Smooth muscle cell (in vitro differentiated cells): ENCODE data around the gene PIGW. TPM values are rescaled to one million over a fixed set of nuclear protein-coding genes. Genes with fewer than 3 reads are reported as not detected.

ENCODE experiments used
- DNase-seq: peaks from one replicate; lab custom pipeline; 2025; ENCODE audit not compliant: unreplicated experiment; lab: John Stamatoyannopoulos, UW
- H2AFZ ChIP-seq: fragments of 200-600 bp; sonication (generic); 2 replicates; pipeline ENCODE4 v1.6.0; 2016; ENCODE audit warnings: antibody characterized with exemption, low read depth, mild to moderate bottlenecking
- H3F3A ChIP-seq: fragments of 200-600 bp; sonication (generic); 2 replicates; pipeline ENCODE4 v1.6.0; 2017; ENCODE audit warnings: antibody characterized with exemption, low read depth
- H3K27ac ChIP-seq: fragments of 200-600 bp; sonication (generic); 2 replicates; pipeline ENCODE4 v1.5.1; 2016; ENCODE audit warnings: low read depth, mild to moderate bottlenecking
- H3K27me3 ChIP-seq: fragments of 200-600 bp; sonication (generic); 2 replicates; pipeline ENCODE4 v1.6.1; 2016; ENCODE audit warnings: low read depth, mild to moderate bottlenecking
- H3K36me3 ChIP-seq: fragments of 200-600 bp; sonication (generic); 2 replicates; pipeline ENCODE4 v1.5.1; 2016; ENCODE audit warnings: low read depth
- H3K4me1 ChIP-seq: fragments of 200-600 bp; sonication (generic); 2 replicates; pipeline ENCODE4 v1.5.1; 2016; ENCODE audit warnings: low read depth
- H3K4me2 ChIP-seq: fragments of 200-600 bp; sonication (generic); 2 replicates; pipeline ENCODE4 v1.6.0; 2016; ENCODE audit warnings: mild to moderate bottlenecking
- H3K4me3 ChIP-seq: fragments of 200-600 bp; sonication (generic); 2 replicates; pipeline ENCODE4 v1.5.1; 2016; ENCODE audit warnings: mild to moderate bottlenecking
- H3K79me2 ChIP-seq: fragments of 200-600 bp; sonication (generic); 2 replicates; pipeline ENCODE4 v1.6.0; 2016; ENCODE audit warnings: low read depth, mild to moderate bottlenecking
- H3K9ac ChIP-seq: fragments of 200-600 bp; sonication (generic); 2 replicates; pipeline ENCODE4 v1.6.0; 2016; ENCODE audit warnings: low read depth
- H3K9me3 ChIP-seq: fragments of 200-600 bp; sonication (generic); replicated peaks from 2 replicates; pipeline ENCODE4 v1.5.1; 2016; ENCODE audit warnings: low read depth
- H4K20me1 ChIP-seq: fragments of 200-600 bp; sonication (generic); 2 replicates; pipeline ENCODE4 v1.6.0; 2016; ENCODE audit warnings: low read depth
- WGBS: methylation state at CpG from one replicate; pipeline ENCODE4 v1.1.7; 2016; ENCODE audit warnings: low lambda C conversion rate; 5-methylcytosine and 5-hydroxymethylcytosine counted together
- polyA plus RNA-seq: library from polyadenylated mRNA; unstranded; fragments of >200 nt; fragmentation: Nextera tagmentation; extraction: Ambion mirVana; gene quantifications from 2 replicates; pipeline ENCODE4 v1.2.1, GENCODE V29; 2016
- total RNA-seq: library from RNA; depleted of rRNA; stranded (reverse); fragments of >200 nt; gene quantifications from 2 replicates; pipeline ENCODE4 v1.2.3, GENCODE V29; 2014
- TF ChIP-seq, protein P1 (sequence below): fragments of 200-600 bp; sonication (generic); IDR thresholded peaks from 2 replicates; pipeline ENCODE4 v1.5.1; 2017; ENCODE audit warnings: borderline replicate concordance, mild to moderate bottlenecking, antibody characterized with exemption; ENCODE audit not compliant: insufficient read depth, poor library complexity, severe bottlenecking

Gene PIGW
- total and polyA plus RNA-seq, 2 experiments from 2014 or later, result 2.3 to 4.5 TPM

DNA sequence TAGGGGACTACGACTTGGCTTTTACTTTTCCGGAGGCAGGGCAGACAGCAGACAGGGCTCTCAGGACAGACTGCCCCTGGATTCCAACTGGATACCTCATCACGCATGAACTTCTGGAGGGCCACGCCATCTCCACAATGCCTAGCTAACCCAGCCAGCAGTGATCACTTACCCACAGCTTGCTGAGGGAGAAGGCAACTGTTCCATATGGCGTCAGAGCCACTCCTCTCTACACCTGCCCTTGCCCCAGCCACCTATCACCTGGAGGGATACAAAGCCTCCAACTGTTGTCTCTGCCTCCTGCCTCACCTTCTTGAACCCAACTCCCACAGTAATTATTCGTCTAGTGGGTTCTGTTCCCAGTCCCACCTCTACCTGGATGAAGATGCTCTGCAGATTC, 8.9 kb upstream of the PIGW start:
- H3K4me1 ChIP-seq, result no peaks in the 10 kb centered on the region
- H3F3A ChIP-seq, result no peaks in the 10 kb centered on the region
- H3K9ac ChIP-seq, result no peak overlapping the region
- DNase-seq, result no peak
- no peak overlapping the region for H3K27ac ChIP-seq
- H3K4me3 ChIP-seq, result no peak overlapping the region
- no peaks in the 10 kb centered on the region for H3K9me3 ChIP-seq
- TF ChIP-seq, protein P1, sequence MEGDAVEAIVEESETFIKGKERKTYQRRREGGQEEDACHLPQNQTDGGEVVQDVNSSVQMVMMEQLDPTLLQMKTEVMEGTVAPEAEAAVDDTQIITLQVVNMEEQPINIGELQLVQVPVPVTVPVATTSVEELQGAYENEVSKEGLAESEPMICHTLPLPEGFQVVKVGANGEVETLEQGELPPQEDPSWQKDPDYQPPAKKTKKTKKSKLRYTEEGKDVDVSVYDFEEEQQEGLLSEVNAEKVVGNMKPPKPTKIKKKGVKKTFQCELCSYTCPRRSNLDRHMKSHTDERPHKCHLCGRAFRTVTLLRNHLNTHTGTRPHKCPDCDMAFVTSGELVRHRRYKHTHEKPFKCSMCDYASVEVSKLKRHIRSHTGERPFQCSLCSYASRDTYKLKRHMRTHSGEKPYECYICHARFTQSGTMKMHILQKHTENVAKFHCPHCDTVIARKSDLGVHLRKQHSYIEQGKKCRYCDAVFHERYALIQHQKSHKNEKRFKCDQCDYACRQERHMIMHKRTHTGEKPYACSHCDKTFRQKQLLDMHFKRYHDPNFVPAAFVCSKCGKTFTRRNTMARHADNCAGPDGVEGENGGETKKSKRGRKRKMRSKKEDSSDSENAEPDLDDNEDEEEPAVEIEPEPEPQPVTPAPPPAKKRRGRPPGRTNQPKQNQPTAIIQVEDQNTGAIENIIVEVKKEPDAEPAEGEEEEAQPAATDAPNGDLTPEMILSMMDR, result no peak
- H2AFZ ChIP-seq, result no peak overlapping the region
- peaks cover 20% of the 10 kb centered on the region for H3K36me3 ChIP-seq
- H4K20me1 ChIP-seq, result no peaks in the 10 kb centered on the region
- 95% methylated on average over 6 of the region's 6 CpGs for WGBS
- H3K4me2 ChIP-seq, result no peak overlapping the region
- no peaks in the 10 kb centered on the region for H3K27me3 ChIP-seq
- H3K79me2 ChIP-seq, result no peaks in the 10 kb centered on the region

DNA sequence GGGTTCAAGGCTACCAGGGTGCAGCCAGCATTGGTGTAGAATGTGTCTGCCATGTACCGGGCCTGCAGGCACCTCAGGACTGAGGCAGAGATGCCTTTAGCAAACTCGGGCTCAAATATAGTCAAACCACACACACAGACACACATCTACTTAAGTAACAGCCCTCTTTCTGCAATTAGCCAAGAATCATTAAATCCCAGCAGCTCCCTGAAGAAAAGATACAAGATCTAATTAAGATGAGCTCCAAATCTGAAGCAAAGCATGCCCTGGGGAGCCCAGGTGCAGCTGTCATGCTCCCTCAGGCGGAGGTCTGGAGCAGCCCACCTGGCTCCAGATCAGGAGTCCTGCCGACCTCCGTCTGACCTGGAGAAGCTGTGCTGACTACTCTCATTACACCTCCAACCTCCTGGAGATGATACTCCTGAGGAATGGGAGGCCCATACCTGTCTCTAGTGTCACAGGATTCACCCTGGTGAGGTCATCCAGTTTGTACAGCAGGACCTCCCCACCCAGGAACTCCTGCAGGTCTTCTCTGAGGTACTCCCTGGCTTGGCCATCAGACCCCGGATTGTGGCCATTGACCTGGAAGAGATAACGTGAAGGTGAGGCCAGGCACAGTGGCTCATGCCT, 7.1 kb upstream of the PIGW start:
- Histone ChIP-seq H3F3A (no peaks in the 10 kb centered on the region), H2AFZ (no peak overlapping the region), H3K4me1 (no peaks in the 10 kb centered on the region), H3K4me3 (no peak overlapping the region), H3K36me3 (peaks cover 17% of the 10 kb centered on the region), H3K79me2 (no peaks in the 10 kb centered on the region), H3K27me3 (no peaks in the 10 kb centered on the region), H3K27ac (no peak overlapping the region), H3K9me3 (no peaks in the 10 kb centered on the region), H4K20me1 (no peaks in the 10 kb centered on the region), H3K9ac (no peak overlapping the region), H3K4me2 (no peak overlapping the region)
- TF ChIP-seq, protein P1, result no peak
- WGBS, result 97% methylated on average over 7 of the region's 7 CpGs
- DNase-seq, result no peak

GRCh38 chr17:36529121-36529520, 5.7 kb upstream of the PIGW start:
- Histone ChIP-seq H3K4me2 (no peak overlapping the region), H3K27me3 (no peaks in the 10 kb centered on the region), H3K9me3 (no peaks in the 10 kb centered on the region), H4K20me1 (no peaks in the 10 kb centered on the region), H3K4me1 (peaks cover 4% of the 10 kb centered on the region), H3K79me2 (no peaks in the 10 kb centered on the region), H3K4me3 (no peak overlapping the region), H3K9ac (no peak overlapping the region), H3K27ac (no peak overlapping the region), H2AFZ (no peak overlapping the region), H3F3A (peaks cover 5% of the 10 kb centered on the region), H3K36me3 (peaks cover 13% of the 10 kb centered on the region)
- DNase-seq, result no peak
- TF ChIP-seq, protein P1, result no peak

DNA sequence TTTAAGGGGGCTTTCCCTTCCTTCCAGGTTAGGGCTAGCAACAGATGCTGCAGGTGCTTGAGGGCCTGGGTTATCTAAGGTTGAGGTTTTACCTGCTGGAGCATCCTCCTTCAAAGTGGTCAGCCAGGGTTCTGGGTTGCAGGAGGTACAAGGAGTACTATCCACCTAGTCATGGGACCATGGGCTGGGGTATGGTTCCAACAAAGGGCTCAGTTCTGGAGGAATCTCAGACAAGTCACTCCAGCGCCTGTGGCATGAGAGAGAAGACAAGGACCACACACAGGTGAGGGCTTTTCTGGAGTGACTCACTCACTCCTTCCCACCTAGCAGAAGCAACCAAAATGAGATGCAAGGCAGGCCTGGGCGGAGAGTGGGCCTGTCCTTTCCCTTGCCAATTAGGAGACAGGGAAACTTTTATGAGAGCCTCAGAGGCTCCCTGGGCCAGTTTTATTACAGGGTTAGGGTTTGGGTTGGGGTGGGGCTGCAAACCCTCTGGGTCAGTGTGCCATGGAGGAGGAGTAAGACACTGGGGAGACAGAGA, 2.3 kb upstream of the PIGW start:
- H4K20me1 ChIP-seq, result no peaks in the 10 kb centered on the region
- H3F3A ChIP-seq, result peaks cover 11% of the 10 kb centered on the region
- no peaks in the 10 kb centered on the region for H3K36me3 ChIP-seq
- H3K9ac ChIP-seq, result no peak overlapping the region
- TF ChIP-seq, protein P1, result no peak
- no peaks in the 10 kb centered on the region for H3K9me3 ChIP-seq
- no peak overlapping the region for H3K4me3 ChIP-seq
- peaks cover 8% of the 10 kb centered on the region for H3K79me2 ChIP-seq
- WGBS, result 82% methylated on average over 2 of the region's 2 CpGs
- no peak for DNase-seq
- no peak overlapping the region for H3K27ac ChIP-seq
- H2AFZ ChIP-seq, result no peak overlapping the region
- no peaks in the 10 kb centered on the region for H3K27me3 ChIP-seq
- H3K4me1 ChIP-seq, result peaks cover 10% of the 10 kb centered on the region
- H3K4me2 ChIP-seq, result no peak overlapping the region
